Tibial nerve (tissue), 4 donors: ENCODE results near the gene FAM156B.
"Not testable (repeated sequence)": the region's sequence is repeated elsewhere in the genome, so short reads cannot be mapped to it uniquely, and the experiment has no call there.

Source experiments
- CTCF ChIP-seq, 5 experiments: fragments of 200-600 bp in 3 of 5; fragments of 450-650 bp in 2 of 5; sonication (generic) in 3 of 5; IDR thresholded peaks; one replicate each; pipeline ENCODE4 v1.5.1; 2016 to 2019; ENCODE audit warnings: antibody characterized with exemption in 5 of 5, mild to moderate bottlenecking in 3 of 5, moderate library complexity in 2 of 5
- EP300 ChIP-seq, 2 donors: sonication (generic); formaldehyde crosslinking; IDR thresholded peaks; one replicate each; pipeline ENCODE4 v1.6.1; 2017; ENCODE audit warnings: antibody characterized with exemption in 2 of 2, mild to moderate bottlenecking in 1 of 2
- POLR2A ChIP-seq, 2 donors: fragments of 450-650 bp; IDR thresholded peaks; one replicate each; pipeline ENCODE4 v1.6.1; 2017; ENCODE audit warnings: antibody characterized with exemption in 2 of 2, mild to moderate bottlenecking in 2 of 2, moderate library complexity in 2 of 2

- TF ChIP-seq CTCF, POLR2A, EP300 (IDR thresholded peaks at IDR 0.05): not testable (repeated sequence)
Measured at GRCh38 chrX:52856991-52857525, 40.1 kb upstream of the FAM156B start.
